Raji (cell line): ENCODE measurements around the gene CARM1.

ENCODE experiments used
- POLR2A ChIP-seq: IDR thresholded peaks from 2 replicates; pipeline ENCODE4 v1.6.1; 2011; ENCODE audit warnings: low read depth, low read length, control low read depth; ENCODE audit not compliant: insufficient read depth

The CARM1 gene

DNA sequence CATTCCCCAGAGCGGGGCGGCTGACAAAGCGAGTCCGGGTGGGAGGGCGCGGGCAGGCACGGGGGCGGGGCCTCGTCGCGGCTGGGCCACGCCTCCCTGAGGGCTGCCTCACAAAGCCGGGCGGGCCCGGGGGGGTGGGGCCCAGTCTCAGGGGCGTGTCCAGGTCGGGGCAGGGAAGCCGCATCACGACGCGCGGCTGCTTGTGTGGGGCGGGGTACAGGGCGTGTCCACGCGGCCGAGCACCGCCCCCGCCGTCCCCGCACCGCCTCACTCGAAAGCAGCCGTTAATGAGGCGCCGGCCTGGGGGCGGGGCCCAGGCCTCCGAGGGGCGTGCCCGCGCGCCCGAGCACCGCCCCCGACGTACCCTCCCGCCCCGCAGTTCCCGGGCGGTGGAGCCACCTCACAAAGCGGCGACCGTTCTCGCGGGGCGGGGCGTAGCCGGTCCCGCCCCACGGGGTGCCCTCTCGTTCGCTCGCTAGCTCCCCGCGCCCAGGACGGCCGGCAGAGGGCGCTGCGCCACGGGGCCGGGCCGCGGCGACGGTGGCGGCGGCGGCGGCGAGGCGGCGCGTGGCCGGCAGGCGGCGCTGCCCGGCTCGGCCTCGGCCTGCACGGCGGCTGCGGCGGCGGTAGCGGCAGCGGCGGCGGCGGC lies at the start of gene CARM1:
TSS of gene CARM1 (plus strand) at position 599 of the 649 bp plus-strand sequence. CDS start 150 bp downstream, outside the sequence.
- peak; percentile 40; the same call in 1 of the 2 replicates for TF ChIP-seq POLR2A

GRCh38 chr19:10823690-10824089 lies 47.7 kb upstream of the CARM1 start:
- no peak for TF ChIP-seq POLR2A

DNA sequence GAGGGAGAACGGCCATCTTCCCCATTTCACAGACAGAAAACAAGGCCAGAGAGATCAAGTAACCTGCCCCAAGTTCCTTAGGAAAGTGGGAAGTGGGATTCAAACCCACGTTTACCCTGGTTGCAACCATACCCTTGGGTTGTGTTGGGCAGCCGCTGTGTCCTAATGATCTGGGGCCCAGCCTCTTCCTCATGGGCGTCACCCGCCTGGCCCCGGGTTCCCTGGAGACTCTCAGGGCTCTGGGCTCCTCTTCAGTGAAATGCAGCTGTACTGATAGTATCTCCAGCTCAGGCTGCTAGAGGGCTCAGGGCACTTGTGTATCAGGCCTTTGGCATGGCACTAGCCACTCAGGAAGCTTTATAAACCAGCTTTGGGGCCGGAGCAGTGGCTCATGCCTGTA lies 45.1 kb upstream of the CARM1 start:
- no peak for TF ChIP-seq POLR2A

- no peak for TF ChIP-seq POLR2A
Measured at GRCh38 chr19:10826846-10827245, 44.5 kb upstream of the CARM1 start.

DNA sequence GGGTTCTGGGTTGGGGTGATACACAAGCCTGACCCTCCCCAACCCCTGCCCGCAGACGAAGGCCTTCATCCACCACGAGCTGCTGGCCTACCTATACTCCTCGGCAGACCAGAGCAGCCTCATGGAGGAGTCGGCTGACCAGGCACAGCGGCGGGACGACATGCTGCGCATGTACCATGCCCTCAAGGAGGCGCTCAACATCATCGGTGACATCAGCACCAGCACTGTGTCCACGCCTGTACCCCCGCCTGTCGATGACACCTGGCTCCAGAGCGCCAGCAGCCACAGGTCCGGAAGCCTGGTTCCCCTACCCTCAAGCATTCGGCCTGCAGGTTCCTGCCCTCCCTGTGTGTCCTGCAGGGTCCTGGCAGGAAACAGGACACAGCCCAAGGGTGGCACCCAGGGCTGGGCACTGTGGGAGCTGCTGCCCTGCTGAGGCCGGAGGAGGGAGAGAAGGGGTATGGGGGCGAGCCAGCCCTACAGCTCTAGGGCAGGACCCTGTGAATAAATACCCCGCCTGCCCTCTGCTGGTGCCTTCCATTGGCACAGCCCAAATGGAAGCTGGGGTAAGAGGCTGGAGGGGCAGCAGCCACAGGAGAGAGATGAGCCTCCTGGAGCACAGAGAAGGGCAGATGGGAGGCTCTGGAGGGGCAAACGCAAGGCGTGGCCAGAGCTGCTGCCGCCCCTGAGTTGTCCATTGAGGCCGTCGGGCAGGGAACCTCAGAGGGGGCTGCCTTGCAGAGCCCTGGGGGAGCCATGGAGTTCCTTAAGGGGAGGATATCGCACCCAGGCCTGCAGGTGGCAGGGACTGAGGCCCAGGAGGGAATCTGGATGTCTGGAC lies 42.2 kb upstream of the CARM1 start:
- TF ChIP-seq POLR2A, result no peak

DNA sequence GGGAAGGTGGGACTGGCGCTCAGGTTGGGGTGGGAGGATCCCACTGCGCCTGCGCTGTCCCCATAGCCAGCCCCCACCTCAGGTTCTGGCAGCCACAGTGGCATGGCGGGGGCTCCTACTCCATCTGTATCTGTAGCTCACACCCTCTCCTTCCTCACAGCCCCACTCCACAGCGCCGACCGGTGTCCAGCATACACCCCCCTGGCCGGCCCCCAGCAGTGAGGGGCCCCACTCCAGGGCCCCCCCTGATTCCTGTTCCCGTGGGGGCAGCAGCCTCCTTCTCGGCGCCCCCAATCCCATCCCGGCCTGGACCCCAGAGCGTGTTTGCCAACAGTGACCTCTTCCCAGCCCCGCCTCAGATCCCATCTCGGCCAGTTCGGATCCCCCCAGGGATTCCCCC lies 41.4 kb upstream of the CARM1 start:
- no peak for TF ChIP-seq POLR2A

- TF ChIP-seq POLR2A, result no peak
Measured at GRCh38 chr19:10830370-10830769, 41.0 kb upstream of the CARM1 start.

- TF ChIP-seq POLR2A, result no peak
Measured at GRCh38 chr19:10830931-10831779, 40.2 kb upstream of the CARM1 start.

- no peak for TF ChIP-seq POLR2A
Measured at GRCh38 chr19:10831987-10832938, 39.1 kb upstream of the CARM1 start.

GRCh38 chr19:10832939-10833296 lies 38.4 kb upstream of the CARM1 start:
- TF ChIP-seq POLR2A, result no peak

DNA sequence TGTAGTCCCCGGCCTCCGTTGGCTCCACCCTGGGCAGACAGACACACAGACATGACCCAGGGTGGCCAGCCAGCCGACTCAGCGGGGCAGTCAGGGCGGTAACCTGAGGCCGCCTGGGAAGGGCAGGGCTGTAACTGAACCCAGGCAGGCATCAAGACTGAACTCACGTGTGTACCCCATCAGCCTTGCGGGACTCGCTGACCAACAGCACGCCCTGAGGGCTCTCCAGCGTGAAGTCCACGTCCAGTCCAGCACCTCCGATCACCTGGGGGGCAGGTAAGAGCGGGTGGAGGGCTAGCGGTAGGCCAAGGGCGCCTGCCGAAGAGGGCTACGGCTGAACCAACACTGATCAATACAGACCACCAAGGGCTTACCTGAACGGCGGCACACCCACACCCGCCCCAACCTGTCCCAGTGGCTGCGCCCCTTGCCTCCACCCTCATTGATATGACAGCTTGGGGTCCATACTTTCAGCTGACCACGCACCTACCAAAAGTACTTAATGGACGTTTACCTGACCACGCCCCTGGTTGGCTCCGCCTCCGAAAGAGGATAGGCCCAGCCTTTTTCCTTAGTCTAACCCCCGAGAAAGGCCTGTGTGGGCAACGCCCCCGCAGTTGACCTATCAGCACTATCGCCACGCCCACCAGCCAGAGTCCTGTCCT lies 36.1 kb upstream of the CARM1 start:
- no peak for TF ChIP-seq POLR2A

DNA sequence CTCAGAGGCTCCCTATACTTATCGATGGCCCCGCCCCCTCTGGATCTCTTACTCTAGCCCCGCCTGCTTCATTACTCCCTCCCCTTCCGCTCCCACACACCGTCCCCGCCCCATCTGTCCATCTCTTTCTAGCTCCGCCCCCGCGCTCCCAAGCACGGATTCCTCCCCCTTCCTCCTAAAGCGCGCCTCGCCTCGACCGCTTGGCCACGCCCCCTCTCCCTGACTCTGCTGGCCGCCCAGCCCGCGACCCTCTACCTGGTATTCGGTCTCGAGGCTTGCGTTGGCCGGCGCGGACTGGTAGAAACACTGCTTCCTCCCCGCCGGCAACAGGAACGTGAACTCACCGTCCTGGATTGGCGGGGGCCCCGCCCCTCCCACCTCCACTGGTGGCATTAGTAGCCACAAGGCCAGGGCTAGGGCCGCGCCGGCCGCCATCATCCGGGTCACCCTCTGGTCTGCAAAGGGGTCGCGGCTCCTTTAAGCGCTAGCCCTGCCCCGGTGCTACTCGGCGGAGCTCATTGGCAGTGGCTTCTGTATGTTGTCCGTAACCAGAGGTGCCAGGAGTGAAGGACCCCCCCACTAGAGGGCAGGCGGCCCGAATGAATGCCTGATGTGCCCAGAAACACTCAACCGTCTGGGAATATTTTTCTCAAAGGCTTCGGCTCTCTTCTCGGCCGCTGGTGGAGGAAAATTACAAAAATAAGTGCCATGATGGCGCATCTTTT lies 35.4 kb upstream of the CARM1 start, which contains the start of gene TMED1:
TSS of gene TMED1 (minus strand) at position 459 of the 725 bp plus-strand sequence. CDS start at position 438, 21 bp downstream.
- peak; percentile 78 for TF ChIP-seq POLR2A
